Measurements from ENCODE around the gene SVOP.
"Not testable (repeated sequence)": the region's sequence is repeated elsewhere in the genome, so short reads cannot be mapped to it uniquely, and the experiment has no call there.

SVOP gene

GRCh38 chr12:109028624-109029023 lies 7.8 kb upstream of the SVOP start:
- DNase-seq: not testable (repeated sequence)

- no peak for DNase-seq
Measured at GRCh38 chr12:109027767-109028166, 6.9 kb upstream of the SVOP start.

GRCh38 chr12:109020146-109020795 lies 597 bp downstream of the SVOP start:
- DNase-seq: no peak

GRCh38 chr12:109018296-109018695 lies 2.6 kb downstream of the SVOP start:
- DNase-seq: no peak

- DNase-seq: no peak
Measured at GRCh38 chr12:109016978-109017377, 3.9 kb downstream of the SVOP start.

GRCh38 chr12:109016016-109016415 lies 4.9 kb downstream of the SVOP start:
- no peak for DNase-seq

- no peak for DNase-seq
Measured at GRCh38 chr12:109014984-109015765, 5.7 kb downstream of the SVOP start.

- DNase-seq: no peak
Measured at GRCh38 chr12:109010259-109010658, 10.6 kb downstream of the SVOP start.

- DNase-seq: no peak
Measured at GRCh38 chr12:109009766-109010165, 11.1 kb downstream of the SVOP start.

- no peak for DNase-seq
Measured at GRCh38 chr12:109004017-109004416, 16.9 kb downstream of the SVOP start.

GRCh38 chr12:108996320-108996719 lies 24.5 kb downstream of the SVOP start:
- no peak for DNase-seq

GRCh38 chr12:108995370-108995992 lies 25.4 kb downstream of the SVOP start:
- no peak for DNase-seq

- not testable (repeated sequence) for DNase-seq
Measured at GRCh38 chr12:108990103-108990502, 30.8 kb downstream of the SVOP start.

- no peak for DNase-seq
Measured at GRCh38 chr12:108989376-108989775, 31.5 kb downstream of the SVOP start.

- DNase-seq: no peak
Measured at GRCh38 chr12:108985750-108986149, 35.1 kb downstream of the SVOP start.

GRCh38 chr12:108983227-108983626 lies 37.6 kb downstream of the SVOP start:
- DNase-seq: no peak

GRCh38 chr12:108982621-108983219 lies 38.1 kb downstream of the SVOP start:
- DNase-seq: no peak

GRCh38 chr12:108981835-108982234 lies 39.0 kb downstream of the SVOP start:
- no peak for DNase-seq

GRCh38 chr12:108980831-108981618 lies 39.8 kb downstream of the SVOP start:
- no peak for DNase-seq

GRCh38 chr12:108977360-108977759 lies 43.5 kb downstream of the SVOP start:
- no peak for DNase-seq

- no peak for DNase-seq
Measured at GRCh38 chr12:108975024-108975593, 45.8 kb downstream of the SVOP start.

GRCh38 chr12:108973629-108974152 lies 47.2 kb downstream of the SVOP start:
- DNase-seq: no peak
